ENCODE results near the gene ACOT8. TPM values are rescaled to one million over a fixed set of nuclear protein-coding genes. Genes with fewer than 3 reads are reported as not detected.
A peak's percentile ranks its signal among the peaks of the same experiment; 100 is the strongest.

ACOT8 gene
- total and polyA plus RNA-seq, 12 donors, result 21.3 to 46.6 (median 28.1) TPM

GRCh38 chr20:45859916-45860315 is 2.7 kb upstream of the ACOT8 start:
- no peak overlapping the region for H3K27ac ChIP-seq
- H3K27me3 ChIP-seq, result no peaks in the 10 kb centered on the region
- intact Hi-C loops (cut with DNase I), result no loop called here
- TF ChIP-seq CTCF (IDR thresholded peaks at IDR 0.05), result no peak
- no peaks in the 10 kb centered on the region for H3K9me3 ChIP-seq
- H3K36me3 ChIP-seq, result peaks cover 0 to 10% (median 0%) of the 10 kb centered on the region in 9 donors
- ATAC-seq (no peak), DNase-seq (no peak)
- H3K4me1 ChIP-seq, result peaks cover 10 to 33% (median 31%) of the 10 kb centered on the region in 9 donors
- WGBS, 2 donors, result 94 to 96% methylated on average over 5 of the region's 5 CpGs
- H3K4me3 ChIP-seq, result no peak overlapping the region

- TF ChIP-seq CTCF (IDR thresholded peaks at IDR 0.05), result no peak
- Histone ChIP-seq H3K36me3 (peaks cover 0 to 30% (median 0%) of the 10 kb centered on the region in 9 donors), H3K4me1 (peaks cover 10 to 42% (median 35%) of the 10 kb centered on the region in 9 donors), H3K9me3 (no peaks in the 10 kb centered on the region), H3K27me3 (no peaks in the 10 kb centered on the region), H3K4me3 (peak overlapping the region; percentile 60 to 99 (median 86)), H3K27ac (peak overlapping the region in 9 of 10 donors; percentile 77 to 96 (median 88))
- ATAC-seq (peak in 3 of 8 donors; percentile 15 to 26 (median 24)), DNase-seq (no peak)
- 11 to 12% methylated on average over 13 of the region's 13 CpGs for WGBS, 2 donors
- intact Hi-C loops (cut with DNase I), result loop anchor here in 1 of 10 donors (2.0 kb wide), 1 partner anchor 23 kb away; no protein-coding TSS in a partner anchor
Observed at GRCh38 chr20:45857882-45858216, 657 bp upstream of the ACOT8 start.

DNA sequence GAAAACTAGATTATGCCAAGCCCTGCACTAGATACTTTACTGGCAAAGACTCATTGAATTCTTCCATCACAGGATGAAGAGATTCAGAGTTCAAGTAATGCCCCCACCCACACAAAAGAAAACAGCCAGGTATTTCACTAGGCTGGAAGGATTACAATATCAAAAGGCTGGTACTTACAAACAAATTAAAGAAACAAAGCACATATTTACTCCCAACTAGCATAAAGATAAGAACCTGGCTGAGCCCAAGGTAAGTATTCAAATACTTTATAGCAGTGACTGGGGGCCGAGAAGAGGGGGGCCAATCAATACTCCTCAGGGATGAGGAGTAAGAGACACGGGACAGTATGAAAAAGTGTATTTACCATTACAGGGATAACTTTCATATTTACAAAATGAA is 3.7 kb downstream of the ACOT8 start:
- no peaks in the 10 kb centered on the region for H3K9me3 ChIP-seq
- H3K4me3 ChIP-seq, result no peak overlapping the region
- TF ChIP-seq CTCF (IDR thresholded peaks at IDR 0.05), result no peak
- WGBS, 2 donors, result 87 to 89% methylated on average over 2 of the region's 2 CpGs
- intact Hi-C loops (cut with DNase I), result no loop called here
- H3K27ac ChIP-seq, result no peak overlapping the region
- no peaks in the 10 kb centered on the region for H3K27me3 ChIP-seq
- H3K4me1 ChIP-seq, result peaks cover 10 to 44% (median 32%) of the 10 kb centered on the region in 9 donors
- ATAC-seq (no peak), DNase-seq (no peak)
- peaks cover 0 to 65% (median 0%) of the 10 kb centered on the region in 9 donors for H3K36me3 ChIP-seq

GRCh38 chr20:45852326-45852725 is 4.9 kb downstream of the ACOT8 start:
- H3K27me3 ChIP-seq, result no peaks in the 10 kb centered on the region
- no peak for DNase-seq
- peaks cover 10 to 35% (median 24%) of the 10 kb centered on the region in 9 donors for H3K4me1 ChIP-seq
- H3K27ac ChIP-seq, result no peak overlapping the region
- ATAC-seq, result no peak
- no peaks in the 10 kb centered on the region for H3K9me3 ChIP-seq
- intact Hi-C loops (cut with DNase I), result no loop called here
- H3K36me3 ChIP-seq, result peaks cover 0 to 77% (median 5%) of the 10 kb centered on the region in 9 donors
- no peak overlapping the region for H3K4me3 ChIP-seq
- WGBS, 2 donors, result 95 to 100% methylated on average over 6 of the region's 6 CpGs
- no peak for TF ChIP-seq CTCF (IDR thresholded peaks at IDR 0.05)

Measured in heart right ventricle (tissue), 16 donors.